ENCODE data around the gene DTNBP1.

The DTNBP1 gene

DNA sequence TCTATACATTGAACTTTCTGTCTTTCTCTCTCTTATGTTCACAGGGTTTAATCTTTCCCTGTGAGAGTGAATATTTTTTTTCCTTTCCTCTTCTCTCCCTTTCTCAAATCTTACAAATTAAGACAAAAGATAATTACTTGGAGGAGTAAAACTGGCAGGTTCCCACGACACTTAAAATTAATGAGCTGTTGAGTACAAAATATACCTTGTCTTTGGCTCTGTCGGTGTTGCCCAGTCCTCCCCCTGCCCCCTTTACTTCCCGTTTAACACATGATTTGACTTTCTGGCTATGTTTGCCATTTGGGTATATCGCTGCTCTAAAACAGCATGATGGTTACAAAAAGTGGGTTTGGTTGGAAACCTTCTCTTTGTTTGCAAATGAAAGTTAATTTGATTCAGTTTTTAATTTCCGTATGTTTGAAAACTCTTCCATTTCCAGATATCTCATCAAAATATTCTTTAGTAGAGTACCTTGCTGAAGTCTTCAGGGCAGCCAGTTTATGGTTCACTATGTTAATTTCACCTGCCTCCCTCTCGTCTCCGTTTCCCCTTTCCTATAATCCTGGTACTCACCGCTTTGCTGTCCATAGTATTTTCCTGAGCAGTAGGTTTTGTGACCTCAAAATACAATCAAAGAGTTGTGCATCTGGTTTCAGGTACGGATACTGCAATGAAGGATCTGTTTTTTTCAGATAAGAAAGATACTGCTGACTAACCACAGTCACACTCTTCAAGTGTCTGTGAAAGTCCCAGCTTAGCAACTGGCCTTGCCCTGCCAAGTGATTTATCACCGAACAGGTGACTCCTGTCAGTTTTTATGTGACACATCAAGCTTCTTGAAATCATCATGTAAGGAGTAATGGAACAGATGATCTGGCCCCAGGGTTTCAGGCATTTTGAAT lies 181.2 kb downstream of the DTNBP1 start:
- DNase-seq (ENCODE audit: low read depth): peak; percentile 25

DNA sequence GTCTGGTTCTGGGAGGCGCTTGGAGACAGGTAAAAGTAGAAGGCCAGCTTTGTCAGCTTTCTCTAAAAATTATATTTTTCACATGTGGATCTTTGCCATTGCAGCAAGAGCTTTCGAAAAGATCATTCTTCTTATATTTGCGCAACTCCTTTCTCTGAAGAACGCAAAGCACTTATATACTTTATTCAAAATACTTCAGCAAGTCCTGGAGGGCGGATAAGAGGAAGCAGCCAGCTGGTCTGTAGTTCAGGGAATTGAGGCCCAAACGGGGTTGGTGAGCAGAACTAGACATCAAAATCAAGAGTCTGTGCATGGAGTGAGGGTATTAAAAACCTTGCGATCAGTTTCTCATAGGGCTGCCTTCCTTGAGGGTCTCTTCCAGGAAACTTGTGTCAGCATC lies 182.3 kb downstream of the DTNBP1 start:
- no peak for DNase-seq (ENCODE audit: low read depth)

- no peak for DNase-seq (ENCODE audit: low read depth)
Observed at GRCh38 chr6:15479761-15480160, 183.1 kb downstream of the DTNBP1 start.

DNA sequence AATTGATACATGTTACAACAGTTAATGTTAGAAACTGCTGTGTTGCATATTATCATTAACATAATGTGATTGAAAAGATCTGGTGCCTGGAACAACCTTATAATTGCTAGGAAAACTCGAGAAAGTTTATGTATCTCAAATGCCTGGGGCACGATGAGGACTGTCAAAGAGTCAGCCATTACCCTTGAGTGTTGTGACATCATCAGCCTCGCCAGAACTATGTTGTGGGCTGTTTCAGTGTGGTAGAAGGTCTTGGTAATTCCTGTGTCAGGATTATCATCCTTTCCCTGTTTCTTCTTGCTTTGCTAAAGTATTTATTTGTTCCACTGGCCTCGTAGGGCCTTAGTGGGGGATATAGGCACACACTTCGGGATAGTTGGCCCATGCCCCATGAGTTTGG lies 185.1 kb downstream of the DTNBP1 start:
- DNase-seq (ENCODE audit: low read depth): no peak

DNA sequence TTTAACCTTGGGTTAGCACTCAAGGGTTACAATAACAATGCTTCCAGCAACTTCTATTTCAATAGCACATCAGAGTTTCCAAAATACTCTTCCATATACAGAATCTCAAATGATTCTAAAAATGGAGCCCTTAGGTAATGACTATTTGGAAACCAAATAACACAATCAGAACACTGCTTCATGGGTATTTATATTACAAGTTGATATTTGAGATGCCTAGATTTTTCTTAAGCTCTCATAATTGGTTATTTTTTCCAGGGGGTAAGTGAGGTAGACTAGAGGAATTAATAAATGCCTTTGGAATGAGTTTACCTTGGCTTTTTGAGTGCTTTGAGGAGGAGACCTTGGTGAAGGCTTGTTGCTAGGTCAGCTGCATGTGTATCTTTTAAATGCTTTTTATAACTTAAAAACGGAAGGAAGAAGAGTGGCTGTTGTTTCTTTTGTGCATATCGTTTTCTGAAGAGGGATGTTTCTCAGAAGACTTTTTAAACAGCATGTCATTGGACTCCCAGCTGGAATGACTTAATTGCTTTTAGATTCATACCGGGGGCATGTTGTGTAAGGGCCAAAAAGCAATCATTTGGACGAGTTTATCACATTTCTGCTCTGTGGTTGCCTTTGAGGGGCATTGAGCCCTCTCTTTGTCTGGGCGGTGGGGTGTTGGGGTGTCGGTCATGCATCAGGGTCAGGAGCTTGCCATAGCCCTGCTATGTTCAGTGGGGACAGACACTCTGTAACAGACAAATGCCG lies 186.0 kb downstream of the DTNBP1 start:
- no peak for DNase-seq (ENCODE audit: low read depth)

DNA sequence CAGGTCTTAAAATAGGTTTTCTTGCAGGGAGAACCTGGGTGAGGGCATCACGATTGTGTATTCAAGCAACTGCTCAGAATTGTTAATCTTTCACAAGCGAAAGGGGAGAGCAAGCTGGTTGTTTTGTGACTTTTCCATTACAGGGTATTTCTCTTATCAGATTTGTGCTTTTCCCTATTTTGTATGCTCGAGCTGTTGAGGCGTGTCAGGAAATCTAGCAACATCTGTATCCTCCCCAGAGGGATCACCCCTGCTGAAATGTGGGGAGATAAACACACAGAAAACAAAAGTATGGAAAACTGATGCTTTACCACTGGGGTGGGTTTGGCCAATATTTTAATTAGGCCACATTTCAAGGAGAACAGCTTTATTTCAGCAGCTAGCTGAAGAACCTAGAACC lies 187.0 kb downstream of the DTNBP1 start:
- no peak for DNase-seq (ENCODE audit: low read depth)

DNA sequence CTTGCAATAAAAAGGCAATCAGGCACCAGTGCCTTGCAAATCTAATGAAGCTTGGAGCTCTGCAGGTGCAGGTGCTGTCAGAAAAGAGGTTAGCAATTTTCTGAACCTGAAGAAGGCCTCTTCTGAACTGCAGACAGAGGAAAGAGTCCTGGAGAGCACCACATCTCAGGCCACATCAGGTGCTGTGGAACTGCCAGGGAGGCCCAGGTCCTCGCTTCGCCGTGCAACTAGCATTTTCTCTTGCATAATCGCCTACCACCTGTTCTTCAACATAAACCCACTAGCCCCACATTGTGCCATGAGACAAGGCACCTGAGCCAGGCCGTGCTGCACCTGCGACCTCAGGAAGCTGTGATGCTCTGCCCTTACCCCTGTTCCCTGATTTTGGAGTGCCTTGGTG lies 187.6 kb downstream of the DTNBP1 start:
- no peak for DNase-seq (ENCODE audit: low read depth)

DNA sequence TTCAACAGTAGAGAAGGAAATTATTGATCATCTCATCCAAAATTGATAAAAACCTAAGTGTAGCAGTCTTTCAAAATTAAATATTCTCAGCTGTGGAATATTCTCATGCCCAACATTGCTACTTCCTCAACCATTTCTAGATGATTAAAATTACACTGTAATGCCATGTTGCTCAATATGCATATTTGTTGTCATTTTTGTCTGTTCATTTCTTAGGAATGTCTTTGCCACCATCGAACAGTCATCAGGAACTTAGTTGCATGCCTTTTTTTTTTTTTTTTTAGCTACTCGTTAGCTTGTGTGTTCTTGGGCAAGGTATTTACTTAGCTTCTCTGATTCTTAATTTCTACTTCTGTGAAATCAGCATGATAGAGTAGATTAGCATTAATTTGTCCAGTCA lies 188.6 kb downstream of the DTNBP1 start:
- DNase-seq (ENCODE audit: low read depth): no peak

DNA sequence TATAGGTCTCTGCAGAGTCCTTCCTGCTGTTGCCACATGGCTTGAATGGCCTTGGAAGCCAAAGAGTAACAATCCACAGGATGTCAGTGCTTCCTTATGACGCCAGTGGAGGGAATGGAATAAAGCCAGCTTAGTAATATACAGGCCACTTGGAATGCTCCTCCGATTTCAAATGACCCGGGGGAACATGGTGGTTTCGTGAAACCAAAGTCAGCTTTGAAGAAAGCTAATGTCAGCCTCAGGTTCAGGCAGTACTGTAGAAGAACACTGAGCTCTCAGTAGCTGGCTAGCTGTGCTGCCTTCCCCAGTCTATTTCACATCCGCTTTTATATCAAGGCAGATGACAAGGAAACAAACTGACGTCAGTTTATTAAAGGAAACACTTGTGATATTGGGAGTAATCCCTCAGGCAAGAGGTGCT lies 189.1 kb downstream of the DTNBP1 start:
- no peak for DNase-seq (ENCODE audit: low read depth)

- DNase-seq (ENCODE audit: low read depth): no peak
Observed at GRCh38 chr6:15473174-15473573, 189.7 kb downstream of the DTNBP1 start.

All from CMK (cell line).